Natural killer cell treated with Interleukin-12 subunit alpha and Interleukin-12 subunit beta and Interleukin-15 and Interleukin-18, amount 100 ng/mL, for 72 hours (primary cell): Measurements from ENCODE around the gene CORO1C. TPM values are rescaled to one million over a fixed set of nuclear protein-coding genes. Genes with fewer than 3 reads are reported as not detected.
A peak's percentile ranks its signal among the peaks of the same experiment; 100 is the strongest.
"Not testable (repeated sequence)": the region's sequence is repeated elsewhere in the genome, so short reads cannot be mapped to it uniquely, and the experiment has no call there.

Source experiments
- ATAC-seq, 2 donors: fragments of 150-1000 bp; cut with Tn5 transposase in 1 of 2; sonication (Bioruptor Pico), chemical (Tn5 transposase) in 1 of 2; 2 replicates each; pipeline ENCODE4 v1.10.0; 2021
- DNase-seq: peaks from one replicate; pipeline ENCODE4 v3.0.0; 2022; ENCODE audit warnings: low spot score
- H3K27ac Mint-ChIP-seq, 2 donors: 1 replicate in 1 of 2; 2 replicates in 1 of 2; pipeline ENCODE4 v1.8.0; 2022; ENCODE audit warnings: mixed read lengths in 2 of 2, mild to moderate bottlenecking in 1 of 2, moderate library complexity in 1 of 2
- H3K27me3 Mint-ChIP-seq, 2 donors: 1 replicate in 1 of 2; 2 replicates in 1 of 2; pipeline ENCODE4 v1.8.0; 2022; ENCODE audit warnings: mixed read lengths in 2 of 2
- H3K36me3 Mint-ChIP-seq: one replicate; pipeline ENCODE4 v1.8.0; 2022; ENCODE audit warnings: mixed read lengths
- H3K4me1 Mint-ChIP-seq, 2 donors: 1 replicate in 1 of 2; 2 replicates in 1 of 2; pipeline ENCODE4 v1.8.0; 2022; ENCODE audit warnings: low read depth in 2 of 2, mixed read lengths in 2 of 2, mild to moderate bottlenecking in 1 of 2
- H3K4me3 Mint-ChIP-seq: one replicate; pipeline ENCODE4 v1.8.0; 2022; ENCODE audit warnings: mixed read lengths
- H3K9me3 Mint-ChIP-seq: 2 replicates; pipeline ENCODE4 v1.8.0; 2022; ENCODE audit warnings: mixed read lengths
- total RNA-seq, 2 donors: library from RNA; stranded (reverse); gene quantifications; one replicate each; pipeline ENCODE4 v1.2.3, GENCODE V29; 2022

The CORO1C gene
- total RNA-seq, 2 donors from 2014 or later = 68.9 to 69.5 TPM

DNA sequence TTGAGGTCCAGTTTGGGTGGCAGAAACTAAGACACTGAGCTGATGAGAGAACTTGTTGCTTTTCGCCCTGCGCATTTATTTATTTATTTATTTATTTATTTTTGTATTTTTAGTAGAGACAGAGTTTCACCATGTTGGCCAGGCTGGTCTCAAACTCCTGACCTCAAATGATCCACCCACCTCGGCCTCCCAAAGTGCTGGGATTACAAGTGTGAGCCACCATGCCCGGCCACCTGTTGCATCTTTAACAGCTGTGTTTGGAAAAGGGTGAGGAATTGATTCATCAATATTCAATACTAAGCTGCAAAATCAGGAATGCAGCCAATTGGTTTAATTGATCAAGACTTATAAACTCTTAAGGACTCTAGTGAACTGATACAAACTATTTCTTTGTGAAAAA, 73.2 kb downstream of the CORO1C start:
- not testable (repeated sequence) for DNase-seq, H3K4me1 Mint-ChIP-seq, H3K9me3 Mint-ChIP-seq, H3K27me3 Mint-ChIP-seq, H3K27ac Mint-ChIP-seq, H3K4me3 Mint-ChIP-seq, H3K36me3 Mint-ChIP-seq, ATAC-seq

DNA sequence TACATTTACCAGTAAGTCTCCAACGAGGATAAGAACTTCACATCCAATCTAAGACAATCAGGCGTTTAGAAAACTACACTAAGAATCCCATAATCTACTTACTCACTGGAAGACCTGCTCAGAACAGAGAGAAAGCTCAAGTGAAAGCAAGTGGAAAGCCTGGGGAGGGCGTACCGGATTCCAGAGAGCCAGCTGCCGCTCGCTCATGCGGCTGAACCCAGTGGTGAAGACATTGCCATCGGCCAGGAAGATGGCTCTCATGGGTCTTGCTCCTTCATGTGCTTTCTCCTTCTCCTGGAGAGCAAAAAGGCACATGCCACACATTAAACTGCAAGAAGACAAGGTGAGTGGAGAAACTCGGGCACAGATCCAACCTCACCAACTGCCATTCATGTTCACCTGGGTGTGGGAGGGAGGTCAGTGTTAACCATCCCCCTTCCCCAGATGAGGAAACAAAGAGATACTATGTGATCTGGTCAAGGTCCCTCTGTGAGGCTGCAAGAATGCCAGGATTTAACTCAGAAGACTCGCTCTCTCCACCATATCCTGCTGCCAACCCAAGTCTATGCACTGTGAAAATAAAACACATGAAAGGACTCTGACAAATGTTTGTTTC, 74.1 kb downstream of the CORO1C start:
- DNase-seq = no peak
- Mint-ChIP-seq H3K27me3 (no peaks in the 10 kb centered on the region), H3K27ac (no peak overlapping the region), H3K36me3 (no peaks in the 10 kb centered on the region), H3K4me1 (peaks cover 0 to 5% of the 10 kb centered on the region in 2 donors), H3K9me3 (no peaks in the 10 kb centered on the region), H3K4me3 (no peak overlapping the region)
- no peak for ATAC-seq

- not testable (repeated sequence) for H3K27me3 Mint-ChIP-seq, H3K4me3 Mint-ChIP-seq, H3K9me3 Mint-ChIP-seq, ATAC-seq, DNase-seq, H3K4me1 Mint-ChIP-seq, H3K36me3 Mint-ChIP-seq, H3K27ac Mint-ChIP-seq
Measured at GRCh38 chr12:108656247-108656646, 75.1 kb downstream of the CORO1C start.

GRCh38 chr12:108655812-108656175, 75.5 kb downstream of the CORO1C start:
- H3K4me3 Mint-ChIP-seq = not testable (repeated sequence)

GRCh38 chr12:108654622-108655021, 76.7 kb downstream of the CORO1C start:
- not testable (repeated sequence) for H3K27me3 Mint-ChIP-seq, H3K27ac Mint-ChIP-seq, H3K4me3 Mint-ChIP-seq, H3K4me1 Mint-ChIP-seq, DNase-seq, H3K9me3 Mint-ChIP-seq, H3K36me3 Mint-ChIP-seq, ATAC-seq

More at GRCh38 chr12:108655812-108656175, 75.5 kb downstream of the CORO1C start:
- H3K36me3 Mint-ChIP-seq, ATAC-seq, H3K4me1 Mint-ChIP-seq, H3K27me3 Mint-ChIP-seq, DNase-seq, H3K27ac Mint-ChIP-seq, H3K9me3 Mint-ChIP-seq: not testable (repeated sequence)

- H3K9me3 Mint-ChIP-seq = no peaks in the 10 kb centered on the region
- no peak for DNase-seq
- no peak overlapping the region for H3K4me3 Mint-ChIP-seq
- H3K36me3 Mint-ChIP-seq = no peaks in the 10 kb centered on the region
- H3K27me3 Mint-ChIP-seq = no peaks in the 10 kb centered on the region
- H3K4me1 Mint-ChIP-seq = peaks cover 0 to 10% of the 10 kb centered on the region in 2 donors
- peak overlapping the region in 1 of 2 donors; percentile 5 for H3K27ac Mint-ChIP-seq
- no peak for ATAC-seq
Measured at GRCh38 chr12:108653922-108654321, 77.4 kb downstream of the CORO1C start.

- Mint-ChIP-seq H3K27ac (peak overlapping the region in 1 of 2 donors; percentile 5), H3K4me1 (peaks cover 0 to 10% of the 10 kb centered on the region in 2 donors), H3K4me3 (no peak overlapping the region), H3K36me3 (no peaks in the 10 kb centered on the region), H3K27me3 (no peaks in the 10 kb centered on the region), H3K9me3 (no peaks in the 10 kb centered on the region)
- DNase-seq (no peak), ATAC-seq (no peak)
Measured at GRCh38 chr12:108653082-108653516, 78.2 kb downstream of the CORO1C start.

GRCh38 chr12:108650083-108650482, 81.2 kb downstream of the CORO1C start:
- no peaks in the 10 kb centered on the region for H3K9me3 Mint-ChIP-seq
- DNase-seq (no peak), ATAC-seq (no peak)
- H3K4me3 Mint-ChIP-seq = no peak overlapping the region
- H3K4me1 Mint-ChIP-seq = peaks cover 0 to 19% of the 10 kb centered on the region in 2 donors
- H3K27me3 Mint-ChIP-seq = no peaks in the 10 kb centered on the region
- no peak overlapping the region for H3K27ac Mint-ChIP-seq
- H3K36me3 Mint-ChIP-seq = no peaks in the 10 kb centered on the region

- no peak for DNase-seq
- no peak for ATAC-seq
- Mint-ChIP-seq H3K36me3 (no peaks in the 10 kb centered on the region), H3K27me3 (no peaks in the 10 kb centered on the region), H3K27ac (no peak overlapping the region), H3K4me1 (peaks cover 0 to 19% of the 10 kb centered on the region in 2 donors), H3K9me3 (no peaks in the 10 kb centered on the region), H3K4me3 (no peak overlapping the region)
Measured at GRCh38 chr12:108649669-108650068, 81.6 kb downstream of the CORO1C start.

DNA sequence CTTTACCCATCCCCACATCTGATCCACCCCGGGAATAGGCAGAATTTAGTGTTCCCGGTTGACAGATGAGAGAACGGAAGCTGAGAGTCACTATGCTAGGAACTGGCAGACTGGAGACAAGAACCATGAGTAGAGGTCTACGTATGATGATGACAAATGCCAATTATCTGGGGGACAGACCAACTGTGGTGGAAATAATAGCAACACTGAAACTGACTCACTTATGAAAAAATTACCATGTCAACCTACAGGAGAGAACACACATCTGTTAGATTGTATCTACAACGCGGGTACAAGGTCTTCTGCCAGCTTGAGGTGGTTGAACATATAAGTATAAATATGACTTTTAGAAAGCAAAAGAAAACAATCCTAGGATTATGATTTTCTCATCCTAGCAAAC, 82.2 kb downstream of the CORO1C start:
- H3K9me3 Mint-ChIP-seq = no peaks in the 10 kb centered on the region
- no peak overlapping the region for H3K27ac Mint-ChIP-seq
- no peaks in the 10 kb centered on the region for H3K27me3 Mint-ChIP-seq
- no peaks in the 10 kb centered on the region for H3K36me3 Mint-ChIP-seq
- DNase-seq = no peak
- ATAC-seq = no peak
- H3K4me1 Mint-ChIP-seq = peaks cover 0 to 19% of the 10 kb centered on the region in 2 donors
- H3K4me3 Mint-ChIP-seq = no peak overlapping the region

DNA sequence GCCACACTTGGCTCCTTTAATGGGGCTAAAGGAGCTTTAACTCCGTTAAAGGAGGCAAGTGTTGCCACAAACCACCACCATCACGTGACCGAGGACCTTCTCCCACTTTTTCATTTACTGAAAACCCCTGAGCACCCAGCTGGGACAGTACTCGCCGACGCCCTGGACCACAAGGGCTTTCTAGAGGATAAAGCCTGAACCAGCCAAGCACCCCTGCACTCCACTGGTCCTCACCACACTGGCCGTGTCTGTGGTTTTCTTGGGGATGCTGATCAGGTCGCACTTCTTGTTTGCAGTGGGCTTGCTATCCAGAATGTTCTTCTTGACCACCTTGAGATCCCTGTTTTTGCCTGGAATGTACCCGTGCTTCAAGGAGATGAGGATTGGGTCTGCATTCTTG, 82.9 kb downstream of the CORO1C start:
- ATAC-seq (no peak), DNase-seq (no peak)
- Mint-ChIP-seq H3K4me1 (peaks cover 0 to 19% of the 10 kb centered on the region in 2 donors), H3K36me3 (no peaks in the 10 kb centered on the region), H3K9me3 (no peaks in the 10 kb centered on the region), H3K27me3 (no peaks in the 10 kb centered on the region), H3K27ac (peak overlapping the region in 1 of 2 donors; percentile 23), H3K4me3 (no peak overlapping the region)

- no peaks in the 10 kb centered on the region for H3K27me3 Mint-ChIP-seq
- peak overlapping the region in 1 of 2 donors; percentile 45 for H3K27ac Mint-ChIP-seq
- ATAC-seq = no peak
- DNase-seq = no peak
- H3K9me3 Mint-ChIP-seq = no peaks in the 10 kb centered on the region
- H3K4me3 Mint-ChIP-seq = no peak overlapping the region
- peaks cover 0 to 19% of the 10 kb centered on the region in 2 donors for H3K4me1 Mint-ChIP-seq
- no peaks in the 10 kb centered on the region for H3K36me3 Mint-ChIP-seq
Measured at GRCh38 chr12:108647585-108648287, 83.6 kb downstream of the CORO1C start.

DNA sequence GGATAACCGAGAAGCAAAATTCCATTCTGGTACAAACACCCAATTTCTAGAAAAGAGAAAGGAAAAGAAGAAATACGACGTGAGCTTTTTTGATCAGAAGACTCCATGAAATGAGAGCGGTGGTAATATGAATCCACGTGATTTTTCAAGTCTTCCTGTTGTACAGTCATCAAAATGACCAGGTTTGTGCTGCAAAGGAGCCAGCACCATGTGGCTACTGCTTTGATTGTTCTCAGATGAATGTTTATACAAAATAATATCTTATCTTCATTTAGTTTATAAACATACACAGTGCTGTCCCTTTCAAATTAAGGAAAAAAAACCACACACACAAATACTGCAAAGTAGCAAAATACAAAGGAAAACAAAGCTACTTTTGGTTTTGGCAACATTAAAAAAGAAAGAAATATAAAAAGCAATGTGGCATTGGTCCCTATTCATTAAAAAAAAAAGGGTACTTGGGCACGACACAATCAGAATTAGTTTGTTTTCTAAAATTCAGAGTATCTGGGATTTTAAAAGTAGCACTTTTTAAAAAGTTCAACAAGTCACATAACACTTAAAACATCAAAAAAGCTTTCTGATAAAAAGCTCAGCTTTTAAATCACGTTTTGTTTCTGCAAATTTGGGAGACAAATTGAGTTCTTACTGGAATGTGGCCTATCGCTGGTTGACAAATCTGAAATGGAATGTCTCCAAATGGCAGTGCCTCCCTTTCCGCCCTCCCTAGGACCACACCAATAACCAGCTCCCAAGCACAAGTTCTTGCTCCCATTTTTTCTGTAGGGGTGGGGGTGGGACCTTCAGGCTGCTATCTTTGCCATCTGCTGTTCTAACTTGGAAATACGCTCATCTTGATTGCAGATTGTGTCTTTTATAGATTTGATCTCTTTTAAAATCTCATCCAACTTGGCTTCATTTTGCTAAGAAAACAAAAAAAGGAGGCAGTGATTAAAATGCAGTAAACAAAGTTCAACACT, 84.4 kb downstream of the CORO1C start:
- DNase-seq = no peak
- peaks cover 5 to 23% of the 10 kb centered on the region in 2 donors for H3K4me1 Mint-ChIP-seq
- H3K27ac Mint-ChIP-seq = peak overlapping the region; percentile 28 to 69
- no peaks in the 10 kb centered on the region for H3K9me3 Mint-ChIP-seq
- H3K27me3 Mint-ChIP-seq = no peaks in the 10 kb centered on the region
- no peak for ATAC-seq
- H3K4me3 Mint-ChIP-seq = no peak overlapping the region
- H3K36me3 Mint-ChIP-seq = no peaks in the 10 kb centered on the region
